ENCODE results near the gene TNIP1.

TNIP1 gene

GRCh38 chr5:151105561-151105960 is 24.7 kb upstream of the TNIP1 start:
- no peak for DNase-seq

GRCh38 chr5:151104795-151105194 is 24.0 kb upstream of the TNIP1 start:
- DNase-seq: no peak

GRCh38 chr5:151101746-151102145 is 20.9 kb upstream of the TNIP1 start:
- DNase-seq: no peak

GRCh38 chr5:151101151-151101550 is 20.3 kb upstream of the TNIP1 start:
- no peak for DNase-seq

GRCh38 chr5:151100681-151101080 is 19.8 kb upstream of the TNIP1 start:
- DNase-seq: no peak

GRCh38 chr5:151098768-151099121 is 17.9 kb upstream of the TNIP1 start:
- DNase-seq: no peak

- DNase-seq: no peak
These were observed 17.3 kb upstream of the TNIP1 start for GRCh38 chr5:151097820-151098767.

GRCh38 chr5:151097061-151097460 is 16.2 kb upstream of the TNIP1 start:
- DNase-seq: no peak

- DNase-seq: no peak
These were observed 15.2 kb upstream of the TNIP1 start for GRCh38 chr5:151096001-151096373.

GRCh38 chr5:151095341-151096000 is 14.6 kb upstream of the TNIP1 start:
- DNase-seq: no peak

GRCh38 chr5:151094852-151095245 is 14.0 kb upstream of the TNIP1 start:
- DNase-seq: no peak

- no peak for DNase-seq
These were observed 13.4 kb upstream of the TNIP1 start for GRCh38 chr5:151094030-151094851.

GRCh38 chr5:151093476-151093889 is 12.6 kb upstream of the TNIP1 start:
- no peak for DNase-seq

- no peak for DNase-seq
These were observed 11.9 kb upstream of the TNIP1 start for GRCh38 chr5:151092762-151093161.

GRCh38 chr5:151089726-151090125 is 8.9 kb upstream of the TNIP1 start:
- no peak for DNase-seq

- DNase-seq: no peak
These were observed 8.2 kb upstream of the TNIP1 start for GRCh38 chr5:151088986-151089385.

- no peak for DNase-seq
These were observed 6.7 kb upstream of the TNIP1 start for GRCh38 chr5:151087486-151087885.

- DNase-seq: no peak
These were observed 6.1 kb upstream of the TNIP1 start for GRCh38 chr5:151086905-151087360.

- no peak for DNase-seq
These were observed 5.5 kb upstream of the TNIP1 start for GRCh38 chr5:151086192-151086869.

- DNase-seq: no peak
These were observed 4.7 kb upstream of the TNIP1 start for GRCh38 chr5:151085517-151086041.

GRCh38 chr5:151084363-151084762 is 3.5 kb upstream of the TNIP1 start:
- no peak for DNase-seq

GRCh38 chr5:151083081-151083676 is 2.3 kb upstream of the TNIP1 start:
- no peak for DNase-seq

All from NCI-H1105 treated with DMSO at 0.1 percent for 48 hours (cell line).